ENCODE results near the gene CCDC116. TPM values are rescaled to one million over a fixed set of nuclear protein-coding genes. Genes with fewer than 3 reads are reported as not detected.
"Not testable (repeated sequence)": the region's sequence is repeated elsewhere in the genome, so short reads cannot be mapped to it uniquely, and the experiment has no call there.

CCDC116 gene
- total RNA-seq, 6 donors from 2014 or later, result 0.26 to 4.2 (median 0.97) TPM; not detected in 2

DNA sequence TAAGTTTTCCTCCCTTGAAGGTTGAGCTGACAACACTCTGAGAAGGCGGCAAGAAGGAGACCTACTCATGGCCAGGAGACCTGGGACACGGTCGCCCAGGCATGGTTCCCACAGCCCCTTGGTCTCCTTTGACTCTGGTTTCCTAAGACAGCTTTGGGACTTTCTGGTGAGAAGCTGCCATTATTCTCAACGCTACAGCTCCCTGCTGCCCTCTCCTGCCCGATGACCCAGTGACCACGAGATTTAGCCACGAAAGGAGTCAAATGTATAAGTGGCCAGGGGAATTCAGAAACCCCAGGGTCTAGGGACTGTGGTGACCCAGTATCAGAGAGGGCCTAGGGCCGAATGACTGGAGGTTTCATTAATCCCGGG is 8.8 kb downstream of the CCDC116 start:
- ATAC-seq (ENCODE audit: low FRiP score in 2 of 2), result peak; percentile 58 to 70
- TF ChIP-seq POLR2AphosphoS5 (IDR thresholded peaks at IDR 0.05), result no peak
- TF ChIP-seq, protein P1, sequence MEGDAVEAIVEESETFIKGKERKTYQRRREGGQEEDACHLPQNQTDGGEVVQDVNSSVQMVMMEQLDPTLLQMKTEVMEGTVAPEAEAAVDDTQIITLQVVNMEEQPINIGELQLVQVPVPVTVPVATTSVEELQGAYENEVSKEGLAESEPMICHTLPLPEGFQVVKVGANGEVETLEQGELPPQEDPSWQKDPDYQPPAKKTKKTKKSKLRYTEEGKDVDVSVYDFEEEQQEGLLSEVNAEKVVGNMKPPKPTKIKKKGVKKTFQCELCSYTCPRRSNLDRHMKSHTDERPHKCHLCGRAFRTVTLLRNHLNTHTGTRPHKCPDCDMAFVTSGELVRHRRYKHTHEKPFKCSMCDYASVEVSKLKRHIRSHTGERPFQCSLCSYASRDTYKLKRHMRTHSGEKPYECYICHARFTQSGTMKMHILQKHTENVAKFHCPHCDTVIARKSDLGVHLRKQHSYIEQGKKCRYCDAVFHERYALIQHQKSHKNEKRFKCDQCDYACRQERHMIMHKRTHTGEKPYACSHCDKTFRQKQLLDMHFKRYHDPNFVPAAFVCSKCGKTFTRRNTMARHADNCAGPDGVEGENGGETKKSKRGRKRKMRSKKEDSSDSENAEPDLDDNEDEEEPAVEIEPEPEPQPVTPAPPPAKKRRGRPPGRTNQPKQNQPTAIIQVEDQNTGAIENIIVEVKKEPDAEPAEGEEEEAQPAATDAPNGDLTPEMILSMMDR (IDR thresholded peaks at IDR 0.05), result peak in 4 of 6 experiments; percentile 8 to 46 (median 30)
- DNase-seq, result peak in 1 of 2 donors; percentile 60
- H3K36me3 ChIP-seq, result peaks cover 0 to 19% (median 4%) of the 10 kb centered on the region in 4 donors
- H3K9me3 ChIP-seq, result no peaks in the 10 kb centered on the region
- 7 to 8% methylated on average over 7 to 9 of the region's 9 CpGs for WGBS, 2 donors
- H3K27me3 ChIP-seq, result no peaks in the 10 kb centered on the region
- peaks cover 16 to 31% (median 20%) of the 10 kb centered on the region in 4 donors for H3K4me1 ChIP-seq
- peak overlapping the region; percentile 40 to 80 (median 64) for H3K27ac ChIP-seq
- peak overlapping the region; percentile 53 to 91 (median 74) for H3K4me3 ChIP-seq

- peaks cover 0 to 22% (median 4%) of the 10 kb centered on the region in 4 donors for H3K36me3 ChIP-seq
- peak within 1 kb of the TSS; percentile 66 to 80 (median 76) for H3K27ac ChIP-seq
- TF ChIP-seq EP300 (IDR thresholded peaks at IDR 0.05), result no peak
- TF ChIP-seq, protein P1 (IDR thresholded peaks at IDR 0.05), result peak in 5 of 6 experiments; percentile 6 to 61 (median 45)
- TF ChIP-seq POLR2A (IDR thresholded peaks at IDR 0.05), result peak in 3 of 4 donors; percentile 11 to 82 (median 60)
- peak; percentile 32 to 46 for TF ChIP-seq POLR2AphosphoS5 (IDR thresholded peaks at IDR 0.05)
- peaks cover 18 to 37% (median 24%) of the 10 kb centered on the region in 4 donors for H3K4me1 ChIP-seq
- peak; percentile 99 for DNase-seq
- whole genome bisulfite sequencing, 2 donors, result 0% methylated on average over 68 of the region's 76 CpGs; no CpG with 5 or more reads in 1 of the 2 donors
- no peaks in the 10 kb centered on the region for H3K9me3 ChIP-seq
- peak within 1 kb of the TSS; percentile 63 to 91 (median 79) for H3K4me3 ChIP-seq
- no peaks in the 10 kb centered on the region for H3K27me3 ChIP-seq
- ATAC-seq (ENCODE audit: low FRiP score in 2 of 2), result peak; percentile 99
Observed at GRCh38 chr22:21641789-21642583, 9.4 kb downstream of the CCDC116 start, which contains the start of gene SDF2L1. Gene SDF2L1 (plus strand): TSS chr22:21642302. CDS start chr22:21642337, 35 bp downstream.

GRCh38 chr22:21642584-21643448 is 10.3 kb downstream of the CCDC116 start:
- Histone ChIP-seq H3K4me3 (peak overlapping the region; percentile 63 to 91 (median 79)), H3K4me1 (peaks cover 18 to 37% (median 24%) of the 10 kb centered on the region in 4 donors), H3K27me3 (no peaks in the 10 kb centered on the region), H3K9me3 (no peaks in the 10 kb centered on the region), H3K27ac (peak overlapping the region; percentile 66 to 80 (median 76)), H3K36me3 (peaks cover 0 to 27% (median 4%) of the 10 kb centered on the region in 4 donors)
- peak in 1 of 2 donors; percentile 28 for ATAC-seq (ENCODE audit: low FRiP score in 2 of 2)
- 1 to 4% methylated on average over 18 to 51 of the region's 56 CpGs for WGBS, 2 donors
- DNase-seq, result peak; percentile 48 to 89
- TF ChIP-seq, protein P1 (IDR thresholded peaks at IDR 0.05), result peak; percentile 35 to 55 (median 43)
- no peak for TF ChIP-seq POLR2A (IDR thresholded peaks at IDR 0.05)

DNA sequence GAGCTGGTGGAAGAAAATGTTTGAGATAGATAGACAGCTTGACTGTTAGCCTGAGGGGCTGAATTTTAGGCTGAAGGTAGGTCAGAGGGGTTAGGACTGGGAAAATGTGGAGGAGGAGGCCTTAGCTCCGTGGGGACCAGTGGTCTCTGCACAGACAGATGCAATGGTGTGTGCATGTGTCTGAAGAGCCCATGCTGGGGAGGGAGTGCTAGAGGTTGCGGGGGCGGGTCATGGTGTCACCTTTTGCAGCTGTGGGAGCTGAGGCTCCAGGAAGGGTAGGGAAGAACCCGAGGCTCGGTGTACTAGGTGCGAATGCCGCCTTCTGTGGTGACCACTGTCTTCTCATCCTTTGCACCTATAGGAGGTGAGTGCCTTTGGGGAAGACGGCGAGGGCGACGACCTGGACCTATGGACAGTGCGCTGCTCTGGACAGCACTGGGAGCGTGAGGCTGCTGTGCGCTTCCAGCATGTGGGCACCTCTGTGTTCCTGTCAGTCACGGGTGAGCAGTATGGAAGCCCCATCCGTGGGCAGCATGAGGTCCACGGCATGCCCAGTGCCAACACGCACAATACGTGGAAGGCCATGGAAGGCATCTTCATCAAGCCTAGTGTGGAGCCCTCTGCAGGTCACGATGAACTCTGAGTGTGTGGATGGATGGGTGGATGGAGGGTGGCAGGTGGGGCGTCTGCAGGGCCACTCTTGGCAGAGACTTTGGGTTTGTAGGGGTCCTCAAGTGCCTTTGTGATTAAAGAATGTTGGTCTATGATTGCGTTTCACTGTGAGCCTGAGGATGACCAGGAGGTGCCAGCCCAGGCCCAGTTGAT is 11.2 kb downstream of the CCDC116 start:
- Histone ChIP-seq H3K36me3 (peaks cover 0 to 30% (median 4%) of the 10 kb centered on the region in 4 donors), H3K9me3 (no peaks in the 10 kb centered on the region), H3K4me1 (peaks cover 18 to 37% (median 24%) of the 10 kb centered on the region in 4 donors), H3K27me3 (no peaks in the 10 kb centered on the region), H3K4me3 (peak overlapping the region in 1 of 4 donors; percentile 91), H3K27ac (no peak overlapping the region)
- ATAC-seq (ENCODE audit: low FRiP score in 2 of 2) (no peak), DNase-seq (peak in 1 of 2 donors; percentile 43)
- TF ChIP-seq POLR2A (IDR thresholded peaks at IDR 0.05) (no peak), EP300 (IDR thresholded peaks at IDR 0.05) (no peak), POLR2AphosphoS5 (IDR thresholded peaks at IDR 0.05) (no peak)
- TF ChIP-seq, protein P1 (IDR thresholded peaks at IDR 0.05), result no peak
- 90 to 94% methylated on average over 19 to 22 of the region's 22 CpGs for whole genome bisulfite sequencing, 2 donors

- 95 to 96% methylated on average over 6 of the region's 6 CpGs for WGBS, 2 donors
- DNase-seq; H3K4me3 ChIP-seq; H3K9me3 ChIP-seq; H3K27me3 ChIP-seq; ATAC-seq (ENCODE audit: low FRiP score in 2 of 2); H3K27ac ChIP-seq: not testable (repeated sequence)
- peaks cover 18 to 37% (median 24%) of the 10 kb centered on the region in 4 donors for H3K4me1 ChIP-seq
- peaks cover 0 to 36% (median 4%) of the 10 kb centered on the region in 4 donors for H3K36me3 ChIP-seq
Observed at GRCh38 chr22:21645513-21645912, 13.0 kb downstream of the CCDC116 start.

Measured in upper lobe of left lung (tissue), 6 donors.